H1 (cell line): ENCODE results near the gene BORCS8. TPM values are rescaled to one million over a fixed set of nuclear protein-coding genes. Genes with fewer than 3 reads are reported as not detected.

Experiments
- CTCF ChIA-PET: fragments of 300-600 bp; sonication (Branson Sonifier 250); formaldehyde crosslinking; loops from one replicate; lab custom pipeline; 2021; ENCODE audit not compliant: partially characterized antibody; lab: Charles Lee
- POLR2A ChIA-PET: fragments of 300-600 bp; sonication (Branson Sonifier 250); formaldehyde crosslinking; loops from one replicate; lab custom pipeline; 2021; ENCODE audit warnings: inconsistent platforms; ENCODE audit not compliant: partially characterized antibody; lab: Charles Lee
- DNase-seq, 2 experiments: peaks; one replicate each; pipeline versions ENCODE4 v3.0.0 to v3.0.0-alpha.2; 2010 to 2022; ENCODE audit warnings: low spot score in 2 of 2, low read depth in 1 of 2, mixed read lengths in 1 of 2
- FAIRE-seq: peaks from 2 replicates; lab custom pipeline; 2011; peaks lifted over from hg19 to GRCh38; lab: Jason Lieb, UNC
- H2AFZ ChIP-seq: 2 replicates; pipeline ENCODE4 v1.8.1; 2012; ENCODE audit warnings: low read length, inconsistent platforms
- H2AK5ac ChIP-seq: 2 replicates; pipeline ENCODE4 v1.6.1; 2013; ENCODE audit warnings: low read depth, low read length
- H2BK120ac ChIP-seq: replicated peaks from 2 replicates; pipeline ENCODE3; 2013; ENCODE audit warnings: low read depth, low read length, inconsistent platforms
- H2BK12ac ChIP-seq: 2 replicates; pipeline ENCODE4 v1.6.1; 2013; ENCODE audit warnings: low read depth, low read length
- H2BK15ac ChIP-seq: 2 replicates; pipeline ENCODE4 v1.6.1; 2013; ENCODE audit warnings: low read length
- H2BK20ac ChIP-seq: 2 replicates; pipeline ENCODE4 v1.6.1; 2013; ENCODE audit warnings: low read length
- H2BK5ac ChIP-seq: 2 replicates; pipeline ENCODE4 v1.6.1; 2013; ENCODE audit warnings: low read depth, low read length
- H3K14ac ChIP-seq: 2 replicates; pipeline ENCODE4 v1.6.1; 2013; ENCODE audit warnings: inconsistent platforms; ENCODE audit not compliant: insufficient read length
- H3K18ac ChIP-seq: 2 replicates; pipeline ENCODE4 v1.6.1; 2013; ENCODE audit warnings: low read length; ENCODE audit errors: extremely low read depth
- H3K23ac ChIP-seq: 2 replicates; pipeline ENCODE4 v1.6.1; 2013; ENCODE audit warnings: inconsistent platforms; ENCODE audit not compliant: insufficient read length
- H3K23me2 ChIP-seq: 2 replicates; pipeline ENCODE4 v1.6.1; 2013; ENCODE audit warnings: low read depth, low read length
- H3K27ac ChIP-seq: 2 replicates; pipeline ENCODE4 v1.6.1; 2011; ENCODE audit warnings: low read depth, low read length, inconsistent platforms
- H3K27me3 ChIP-seq, 4 experiments: replicated peaks in 1 of 4; 1 replicate in 1 of 4; 2 replicates in 3 of 4; pipeline versions ENCODE4 v1.6.1 to v1.8.1; 2011 to 2013; ENCODE audit warnings: low read length in 3 of 4, mild to moderate bottlenecking in 3 of 4, inconsistent platforms in 2 of 4, mixed read lengths in 2 of 4, moderate library complexity in 1 of 4; ENCODE audit not compliant: control insufficient read depth in 3 of 4, insufficient read depth in 3 of 4; ENCODE audit errors: extremely low read depth in 1 of 4
- H3K36me3 ChIP-seq, 4 experiments: 2 replicates each; pipeline versions ENCODE4 v1.6.1 to v1.8.1; 2011 to 2013; ENCODE audit warnings: mild to moderate bottlenecking in 4 of 4, low read length in 3 of 4, moderate library complexity in 2 of 4, control low read depth in 1 of 4, inconsistent platforms in 1 of 4; ENCODE audit not compliant: insufficient read depth in 4 of 4, control insufficient read depth in 2 of 4
- H3K4ac ChIP-seq: replicated peaks from 2 replicates; pipeline ENCODE3; 2013; ENCODE audit warnings: low read length, low read depth, mixed read lengths, inconsistent platforms; ENCODE audit not compliant: insufficient read length
- H3K4me1 ChIP-seq, 4 experiments: replicated peaks in 1 of 4; 1 replicate in 1 of 4; 2 replicates in 3 of 4; pipeline versions ENCODE4 v1.6.1 to v1.8.1; 2011 to 2013; ENCODE audit warnings: low read length in 3 of 4, inconsistent platforms in 2 of 4, mixed read lengths in 1 of 4; ENCODE audit not compliant: insufficient read depth in 4 of 4, control insufficient read depth in 3 of 4
- H3K4me2 ChIP-seq, 2 experiments: 2 replicates each; pipeline versions ENCODE4 v1.6.1 to v1.8.1; 2011 to 2013; ENCODE audit warnings: low read depth in 2 of 2, low read length in 2 of 2, control low read depth in 1 of 2, inconsistent platforms in 1 of 2, mild to moderate bottlenecking in 1 of 2; ENCODE audit not compliant: insufficient read depth in 1 of 2
- H3K4me3 ChIP-seq, 4 experiments: fragments of 200-600, 300-600 bp in 1 of 4; sonication (generic), shearing (Covaris generic), sonication (Bioruptor Twin) in 1 of 4; 2 replicates each; pipeline versions ENCODE4 v1.5.1 to v1.8.1; 2011 to 2016; ENCODE audit warnings: low read length in 4 of 4, low read depth in 3 of 4, control low read depth in 2 of 4, inconsistent platforms in 2 of 4, mild to moderate bottlenecking in 2 of 4, mixed read lengths in 1 of 4, moderate library complexity in 1 of 4; ENCODE audit not compliant: insufficient read depth in 2 of 4; ENCODE audit errors: extremely low read depth in 1 of 4
- H3K56ac ChIP-seq: replicated peaks from 2 replicates; pipeline ENCODE3; 2013; ENCODE audit warnings: low read depth, mild to moderate bottlenecking, mixed read lengths, low read length, inconsistent platforms; ENCODE audit not compliant: insufficient read length
- H3K79me1 ChIP-seq: 2 replicates; pipeline ENCODE4 v1.6.1; 2013; ENCODE audit warnings: low read depth, low read length, control low read depth
- H3K79me2 ChIP-seq, 2 experiments: 2 replicates each; pipeline versions ENCODE4 v1.6.1 to v1.8.1; 2012 to 2013; ENCODE audit warnings: low read length in 2 of 2, mild to moderate bottlenecking in 2 of 2, inconsistent platforms in 1 of 2; ENCODE audit not compliant: insufficient read depth in 2 of 2, control insufficient read depth in 1 of 2
- H3K9ac ChIP-seq, 4 experiments: replicated peaks in 1 of 4; 1 replicate in 1 of 4; 2 replicates in 3 of 4; pipeline versions ENCODE4 v1.6.1 to v1.8.1; 2011 to 2013; ENCODE audit warnings: low read depth in 3 of 4, low read length in 3 of 4, control low read depth in 2 of 4, mild to moderate bottlenecking in 2 of 4, moderate library complexity in 2 of 4, inconsistent platforms in 1 of 4; ENCODE audit errors: extremely low read depth in 1 of 4
- H3K9me3 ChIP-seq, 2 experiments: 2 replicates each; pipeline versions ENCODE4 v1.6.1 to v1.8.1; 2012 to 2013; ENCODE audit warnings: mild to moderate bottlenecking in 2 of 2, moderate library complexity in 2 of 2, control low read depth in 1 of 2, inconsistent platforms in 1 of 2, low read depth in 1 of 2, low read length in 1 of 2, mixed read lengths in 1 of 2; ENCODE audit not compliant: insufficient read depth in 2 of 2
- H4K20me1 ChIP-seq, 2 experiments: replicated peaks in 1 of 2; 2 replicates each; pipeline versions ENCODE3 to v1.8.1; 2011 to 2013; ENCODE audit warnings: inconsistent platforms in 2 of 2, low read length in 2 of 2, mild to moderate bottlenecking in 1 of 2; ENCODE audit not compliant: insufficient read depth in 2 of 2, control insufficient read depth in 1 of 2
- H4K5ac ChIP-seq: 2 replicates; pipeline ENCODE4 v1.6.1; 2013; ENCODE audit warnings: low read length, low read depth, mixed read lengths, inconsistent platforms; ENCODE audit not compliant: insufficient read length
- H4K8ac ChIP-seq: 2 replicates; pipeline ENCODE4 v1.8.0; 2013; ENCODE audit warnings: mild to moderate bottlenecking, moderate library complexity, low read length, inconsistent platforms; ENCODE audit not compliant: insufficient read depth; ENCODE audit errors: extremely low read depth
- H4K91ac ChIP-seq: replicated peaks from 2 replicates; pipeline ENCODE3; 2013; ENCODE audit warnings: low read length, mixed read lengths, inconsistent platforms; ENCODE audit not compliant: insufficient read length
- ATF3 ChIP-seq: IDR thresholded peaks from 2 replicates; pipeline ENCODE4 v1.6.1; 2011; ENCODE audit warnings: low read depth, mild to moderate bottlenecking, low read length; ENCODE audit not compliant: insufficient read depth
- CBX5 ChIP-seq: fragments of 300-800, 300-1000 bp; sonication (generic); IDR thresholded peaks from 2 replicates; pipeline ENCODE4 v1.7.1; 2016; ENCODE audit warnings: antibody characterized with exemption, low read length, low read depth
- CBX8 ChIP-seq: fragments of 300-800, 300-1000 bp; sonication (generic); IDR thresholded peaks from 2 replicates; pipeline ENCODE4 v1.7.1; 2016; ENCODE audit warnings: low read depth, low read length, borderline replicate concordance
- EZH2 ChIP-seq: fragments of 200-600 bp; sonication (generic); IDR thresholded peaks from 2 replicates; pipeline ENCODE4 v1.7.1; 2012; ENCODE audit warnings: low read depth, mild to moderate bottlenecking, moderate library complexity, low read length, inconsistent platforms; ENCODE audit not compliant: severe bottlenecking
- GTF2F1 ChIP-seq: IDR thresholded peaks from 2 replicates; pipeline ENCODE4 v1.6.1; 2012; ENCODE audit warnings: low read depth, low read length, improper control_type of control experiment, borderline replicate concordance
- JUN ChIP-seq: IDR thresholded peaks from 2 replicates; pipeline ENCODE4 v1.6.1; 2011; ENCODE audit warnings: low read depth, mild to moderate bottlenecking, improper control_type of control experiment, low read length
- SIX5 ChIP-seq: IDR thresholded peaks from 2 replicates; pipeline ENCODE4 v1.6.1; 2011; ENCODE audit warnings: mild to moderate bottlenecking, low read depth, low read length
- WGBS, 2 experiments: shearing (Covaris generic) in 1 of 2; methylation state at CpG; one replicate each; pipeline versions ENCODE4 v1.1.6 to v1.1.7; 2013 to 2015; ENCODE audit warnings: low lambda C conversion rate in 2 of 2, mixed read lengths in 2 of 2, inconsistent platforms in 1 of 2, low coverage in 1 of 2, missing lambda C conversion rate in 1 of 2; ENCODE audit not compliant: insufficient replicate concordance in 2 of 2, insufficient coverage in 1 of 2, insufficient read length in 1 of 2; ENCODE audit errors: extremely low coverage in 1 of 2, missing lambda C conversion rate in 1 of 2; 5-methylcytosine and 5-hydroxymethylcytosine counted together
- polyA plus RNA-seq, 7 experiments: library from polyadenylated mRNA; depleted of rRNA in 3 of 7; stranded (reverse) in 5 of 7; unstranded in 2 of 7; fragments of >200 nt in 5 of 7; fragments of 200-250 nt in 2 of 7; gene quantifications; 1 replicate in 5 of 7; 2 replicates in 1 of 7; 4 replicates in 1 of 7; pipeline versions ENCODE4 v1.2.1 to v1.2.3, GENCODE V29; 2011 to 2013; ENCODE audit warnings: missing spikeins in 2 of 7, mixed read lengths in 2 of 7
- total RNA-seq: library from RNA; stranded (reverse); fragmentation: NEBNext Ultra II Directional; extraction: Animal tissue kit (Norgen Biotek cat#: 25700); gene quantifications from 2 replicates; pipeline ENCODE4 v1.2.1, GENCODE V29; 2021
- TF ChIP-seq, protein P1 (sequence below), 3 experiments: IDR thresholded peaks; 1 replicate in 2 of 3; 2 replicates in 1 of 3; pipeline versions ENCODE4 v1.5.1 to v1.6.1; 2011; ENCODE audit warnings: low read length in 3 of 3, mild to moderate bottlenecking in 3 of 3, inconsistent platforms in 2 of 3, low read depth in 1 of 3, moderate library complexity in 1 of 3; ENCODE audit not compliant: insufficient read depth in 1 of 3; ENCODE audit errors: control extremely low read depth in 1 of 3

BORCS8 gene
- total and polyA plus RNA-seq, 2 of the 8 experiments (the other 6 are each of a cell fraction or from before 2014, with no cell fraction given) = 15.0 to 15.9 TPM

GRCh38 chr19:19179548-19180441, 12.2 kb downstream of the BORCS8 start:
- no peak overlapping the region for H3K27ac ChIP-seq
- no peak overlapping the region for H4K5ac ChIP-seq
- no peak for DNase-seq
- CTCF ChIA-PET = interaction anchor here (0.8 to 0.9 kb wide), 2 partner anchors 24 to 31 kb away, joined by 3 read pairs; no protein-coding TSS in a partner anchor
- H3K9me3 ChIP-seq = no peaks in the 10 kb centered on the region
- peaks cover 2 to 6% (median 4%) of the 10 kb centered on the region in 4 experiments; a peak in 6 of 8 replicates for H3K36me3 ChIP-seq
- no peaks in the 10 kb centered on the region for H3K23me2 ChIP-seq
- POLR2A ChIA-PET = interaction anchor here (0.5 to 1.4 kb wide), 3 partner anchors 15 to 182 kb away, joined by 3 to 4 read pairs (median 4); no protein-coding TSS in a partner anchor
- H3K9ac ChIP-seq = no peak overlapping the region
- H3K79me1 ChIP-seq = no peaks in the 10 kb centered on the region
- H3K14ac ChIP-seq = no peak overlapping the region
- no peak overlapping the region for H2BK15ac ChIP-seq
- 91% methylated on average over 17 of the region's 17 CpGs; no CpG with 5 or more reads in 1 of the 2 experiments for WGBS, 2 experiments
- H2AFZ ChIP-seq = no peak overlapping the region
- no peak overlapping the region for H2BK120ac ChIP-seq
- H2AK5ac ChIP-seq = no peak overlapping the region
- peaks cover 0 to 9% of the 10 kb centered on the region in 2 experiments for H4K20me1 ChIP-seq
- H4K8ac ChIP-seq = peak overlapping the region; percentile 28; the same call in 1 of the 2 replicates
- H3K4me3 ChIP-seq = no peak overlapping the region
- H3K56ac ChIP-seq = no peak overlapping the region
- H2BK5ac ChIP-seq = no peak overlapping the region
- no peaks in the 10 kb centered on the region for H3K4me1 ChIP-seq
- no peak overlapping the region for H3K18ac ChIP-seq
- no peak overlapping the region for H3K4me2 ChIP-seq
- H2BK20ac ChIP-seq = no peak overlapping the region
- H3K79me2 ChIP-seq = no peaks in the 10 kb centered on the region
- no peak overlapping the region for H4K91ac ChIP-seq
- H3K23ac ChIP-seq = no peak overlapping the region
- H3K27me3 ChIP-seq = no peaks in the 10 kb centered on the region
- no peak for FAIRE-seq
- H2BK12ac ChIP-seq = no peak overlapping the region
- H3K4ac ChIP-seq = no peak overlapping the region
- TF ChIP-seq SIX5 (no peak), ATF3 (no peak), GTF2F1 (no peak), CBX8 (no peak), JUN (no peak), EZH2 (no peak), CBX5 (no peak)
- TF ChIP-seq, protein P1, sequence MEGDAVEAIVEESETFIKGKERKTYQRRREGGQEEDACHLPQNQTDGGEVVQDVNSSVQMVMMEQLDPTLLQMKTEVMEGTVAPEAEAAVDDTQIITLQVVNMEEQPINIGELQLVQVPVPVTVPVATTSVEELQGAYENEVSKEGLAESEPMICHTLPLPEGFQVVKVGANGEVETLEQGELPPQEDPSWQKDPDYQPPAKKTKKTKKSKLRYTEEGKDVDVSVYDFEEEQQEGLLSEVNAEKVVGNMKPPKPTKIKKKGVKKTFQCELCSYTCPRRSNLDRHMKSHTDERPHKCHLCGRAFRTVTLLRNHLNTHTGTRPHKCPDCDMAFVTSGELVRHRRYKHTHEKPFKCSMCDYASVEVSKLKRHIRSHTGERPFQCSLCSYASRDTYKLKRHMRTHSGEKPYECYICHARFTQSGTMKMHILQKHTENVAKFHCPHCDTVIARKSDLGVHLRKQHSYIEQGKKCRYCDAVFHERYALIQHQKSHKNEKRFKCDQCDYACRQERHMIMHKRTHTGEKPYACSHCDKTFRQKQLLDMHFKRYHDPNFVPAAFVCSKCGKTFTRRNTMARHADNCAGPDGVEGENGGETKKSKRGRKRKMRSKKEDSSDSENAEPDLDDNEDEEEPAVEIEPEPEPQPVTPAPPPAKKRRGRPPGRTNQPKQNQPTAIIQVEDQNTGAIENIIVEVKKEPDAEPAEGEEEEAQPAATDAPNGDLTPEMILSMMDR (IDR thresholded peaks at IDR 0.05; ENCODE audit: control extremely low read depth in 1 of 3, insufficient read depth in 1 of 3, low read depth in 1 of 3, low read length in 3 of 3) = no peak
